IMR-90 (cell line): ENCODE measurements around the gene ARRDC2. TPM values are rescaled to one million over a fixed set of nuclear protein-coding genes. Genes with fewer than 3 reads are reported as not detected.

Experiments
- ATAC-seq: fragments of 200-7000 bp; cut with Tn5 transposase; 2 replicates; pipeline ENCODE4 v1.9.1; 2020; ENCODE audit warnings: low read depth, mild to moderate bottlenecking, moderate library complexity
- BruUV-seq: library from RNA; stranded (reverse); fragments of 400-500 nt; replicated peaks from 2 replicates; lab custom pipeline; 2021; lab: Mats Ljungman, UMichigan
- CTCF ChIA-PET: fragments of 300-600 bp; formaldehyde crosslinking; extraction: SDS; loops from one replicate; lab custom pipeline; 2021; ENCODE audit warnings: antibody characterized with exemption; lab: Yijun Ruan, JAX
- POLR2A ChIA-PET: fragments of 300-600 bp; sonication (Branson Sonifier 250); formaldehyde crosslinking; loops from one replicate; lab custom pipeline; 2022; ENCODE audit warnings: antibody characterized with exemption; ENCODE audit not compliant: unreplicated experiment; lab: Charles Lee
- DNase-seq: peaks from one replicate; pipeline ENCODE4 v3.0.0; 2013
- H2AFZ ChIP-seq: replicated peaks from 2 replicates; pipeline ENCODE3; 2013; ENCODE audit warnings: low read length, mild to moderate bottlenecking; ENCODE audit not compliant: poor library complexity
- H2AK5ac ChIP-seq: 2 replicates; pipeline ENCODE4 v1.6.1; 2013; ENCODE audit warnings: low read depth, low read length, inconsistent platforms
- H2AK9ac ChIP-seq: replicated peaks from 2 replicates; pipeline ENCODE3; 2013; ENCODE audit warnings: mild to moderate bottlenecking, low read depth, low read length, moderate library complexity; ENCODE audit not compliant: poor library complexity
- H2BK120ac ChIP-seq: 2 replicates; pipeline ENCODE4 v1.6.1; 2013; ENCODE audit warnings: low read depth, low read length, inconsistent platforms
- H2BK15ac ChIP-seq: 3 replicates; pipeline ENCODE4 v1.6.1; 2013; ENCODE audit warnings: low read depth, low read length, inconsistent platforms
- H2BK20ac ChIP-seq: 2 replicates; pipeline ENCODE4 v1.6.1; 2013; ENCODE audit warnings: low read depth, mild to moderate bottlenecking, inconsistent platforms, low read length, moderate library complexity
- H2BK5ac ChIP-seq: 2 replicates; pipeline ENCODE4 v1.6.1; 2013; ENCODE audit warnings: mild to moderate bottlenecking, low read depth, low read length, inconsistent platforms; ENCODE audit not compliant: poor library complexity, severe bottlenecking
- H3K14ac ChIP-seq: replicated peaks from 2 replicates; pipeline ENCODE4 v1.6.1; 2013; ENCODE audit warnings: low read depth, low read length, inconsistent platforms
- H3K18ac ChIP-seq: 2 replicates; pipeline ENCODE4 v1.6.1; 2013; ENCODE audit warnings: low read depth, low read length, control low read depth
- H3K23ac ChIP-seq: 2 replicates; pipeline ENCODE4 v1.6.1; 2013; ENCODE audit warnings: low read depth, low read length, inconsistent platforms
- H3K27ac ChIP-seq: 2 replicates; pipeline ENCODE4 v1.5.1; 2013; ENCODE audit warnings: mild to moderate bottlenecking, control low read depth, low read length; ENCODE audit not compliant: insufficient read depth
- H3K27me3 ChIP-seq: 2 replicates; pipeline ENCODE4 v1.6.1; 2013; ENCODE audit warnings: low read length; ENCODE audit not compliant: control insufficient read depth, insufficient read depth
- H3K36me3 ChIP-seq: 2 replicates; pipeline ENCODE4 v1.6.1; 2013; ENCODE audit warnings: low read length, mixed read lengths; ENCODE audit not compliant: control insufficient read depth, insufficient read depth
- H3K4ac ChIP-seq: 2 replicates; pipeline ENCODE4 v1.6.1; 2013; ENCODE audit warnings: low read depth, low read length, inconsistent platforms
- H3K4me1 ChIP-seq: 2 replicates; pipeline ENCODE4 v1.6.1; 2013; ENCODE audit warnings: low read length, mixed read lengths; ENCODE audit not compliant: control insufficient read depth, insufficient read depth
- H3K4me2 ChIP-seq: 2 replicates; pipeline ENCODE4 v1.6.1; 2013; ENCODE audit warnings: low read depth, mild to moderate bottlenecking, control low read depth, low read length, moderate library complexity
- H3K4me3 ChIP-seq: 2 replicates; pipeline ENCODE4 v1.5.1; 2013; ENCODE audit warnings: low read depth, mild to moderate bottlenecking, control low read depth, low read length, moderate library complexity; ENCODE audit not compliant: insufficient read depth
- H3K56ac ChIP-seq: 2 replicates; pipeline ENCODE4 v1.6.1; 2013; ENCODE audit warnings: low read length, inconsistent platforms; ENCODE audit not compliant: insufficient read depth; ENCODE audit errors: extremely low read depth
- H3K79me1 ChIP-seq, 2 experiments: 2 replicates each; pipeline ENCODE4 v1.6.1; 2013; ENCODE audit warnings: low read length in 2 of 2, inconsistent platforms in 1 of 2, low read depth in 1 of 2
- H3K9ac ChIP-seq: 2 replicates; pipeline ENCODE4 v1.6.1; 2013; ENCODE audit warnings: low read depth, low read length, control low read depth
- H3K9me1 ChIP-seq: 2 replicates; pipeline ENCODE4 v1.6.1; 2013; ENCODE audit warnings: low read length, inconsistent platforms; ENCODE audit not compliant: insufficient read depth
- H3K9me3 ChIP-seq: 2 replicates; pipeline ENCODE4 v1.6.1; 2013; ENCODE audit warnings: low read length; ENCODE audit not compliant: control insufficient read depth, insufficient read depth
- H4K20me1 ChIP-seq: 2 replicates; pipeline ENCODE4 v1.6.1; 2013; ENCODE audit warnings: low read length, inconsistent platforms; ENCODE audit not compliant: insufficient read depth
- H4K5ac ChIP-seq: 2 replicates; pipeline ENCODE4 v1.6.1; 2013; ENCODE audit warnings: mild to moderate bottlenecking, low read depth, low read length, control low read depth
- H4K8ac ChIP-seq, 2 experiments: 2 replicates each; pipeline ENCODE4 v1.6.1; 2013; ENCODE audit warnings: low read depth in 2 of 2, low read length in 2 of 2, control low read depth in 1 of 2, inconsistent platforms in 1 of 2
- H4K91ac ChIP-seq: 2 replicates; pipeline ENCODE4 v1.6.1; 2013; ENCODE audit warnings: low read depth, low read length, inconsistent platforms; ENCODE audit not compliant: insufficient read depth
- CHD1 ChIP-seq: IDR thresholded peaks from 2 replicates; pipeline ENCODE4 v1.6.1; 2012; ENCODE audit warnings: low read depth, low read length, improper control_type of control experiment
- CTCF ChIP-seq: conservative IDR thresholded peaks from 2 replicates; pipeline ENCODE4 v1.5.1; 2012; ENCODE audit warnings: mild to moderate bottlenecking, low read depth, low read length, improper control_type of control experiment
- MXI1 ChIP-seq: IDR thresholded peaks from 2 replicates; pipeline ENCODE4 v1.6.1; 2012; ENCODE audit warnings: low read depth, mild to moderate bottlenecking, low read length, moderate library complexity, borderline replicate concordance
- NFE2L2 ChIP-seq: fragments of 150-350 bp; IDR thresholded peaks from 2 replicates; pipeline ENCODE4 v1.6.1; 2016; ENCODE audit warnings: low read depth, mild to moderate bottlenecking, low read length
- POLR2A ChIP-seq: IDR thresholded peaks from 2 replicates; pipeline ENCODE4 v1.6.1; 2012; ENCODE audit warnings: mild to moderate bottlenecking, low read depth, low read length
- USF2 ChIP-seq: fragments of 150-350 bp; IDR thresholded peaks from 2 replicates; pipeline ENCODE4 v1.6.1; 2017; ENCODE audit warnings: mild to moderate bottlenecking, antibody characterized with exemption, low read length, low read depth
- WGBS, 2 experiments: methylation state at CpG; one replicate each; pipeline versions ENCODE4 v1.1.5 to v1.1.7; 2013; ENCODE audit warnings: missing lambda C conversion rate in 2 of 2; ENCODE audit not compliant: insufficient read length in 1 of 2; ENCODE audit errors: extremely low coverage in 2 of 2; 5-methylcytosine and 5-hydroxymethylcytosine counted together
- dilution Hi-C: fragments of 300-500 bp; cut with HindIII; formaldehyde crosslinking; loops from one replicate; pipeline ENCODE4 v1.14.3; 2018; ENCODE audit warnings: low sequenced_read_pairs; ENCODE audit not compliant: unreplicated experiment
- in situ Hi-C: fragments of 300-500 bp; cut with MboI; formaldehyde crosslinking; loops from 3 replicates; pipeline ENCODE4 v1.14.3; 2019; ENCODE audit warnings: low sequenced_read_pairs, inconsistent platforms, mixed read lengths
- intact Hi-C: fragments of 100-400 bp; cut with micrococcal nuclease; formaldehyde crosslinking; loops from 2 replicates; pipeline ENCODE4 v1.10.0; 2022
- polyA plus RNA-seq, 3 experiments: library from polyadenylated mRNA; depleted of rRNA; stranded (reverse); fragments of >200 nt; gene quantifications; 2 replicates each; pipeline ENCODE4 v1.2.3, GENCODE V29; 2012; ENCODE audit warnings: low replicate concordance in 1 of 3
- total RNA-seq: library from RNA; depleted of rRNA; stranded (reverse); fragments of >200 nt; gene quantifications from 2 replicates; pipeline ENCODE4 v1.2.3, GENCODE V29; 2012

The ARRDC2 gene
- total and polyA plus RNA-seq, 2 of the 4 experiments (the other 2 are of a cell fraction): 1.4 to 4.9 TPM

- H2BK5ac ChIP-seq: no peak overlapping the region
- H4K91ac ChIP-seq: no peak overlapping the region
- no CpG with 5 or more reads among the region's 1 CpG for WGBS, 2 experiments
- H2AFZ ChIP-seq: no peak overlapping the region
- no peak overlapping the region for H3K4ac ChIP-seq
- BruUV-seq: no TSS peak
- H2BK120ac ChIP-seq: no peak overlapping the region
- H3K4me2 ChIP-seq: no peak overlapping the region
- H3K79me1 ChIP-seq: no peaks in the 10 kb centered on the region
- H4K20me1 ChIP-seq: no peaks in the 10 kb centered on the region
- no peaks in the 10 kb centered on the region for H3K9me1 ChIP-seq
- TF ChIP-seq MXI1 (no peak), POLR2A (no peak), CHD1 (no peak), CTCF (no peak), USF2 (no peak), NFE2L2 (no peak)
- in situ Hi-C loops (no loop called here), intact Hi-C loops (no loop called here), dilution Hi-C loops (no loop called here)
- ChIA-PET CTCF (no interaction called here), POLR2A (no interaction called here)
- H3K56ac ChIP-seq: no peak overlapping the region
- ATAC-seq (no peak), DNase-seq (no peak)
- no peak overlapping the region for H2AK5ac ChIP-seq
- H2AK9ac ChIP-seq: no peak overlapping the region
- no peak overlapping the region for H4K5ac ChIP-seq
- H3K9me3 ChIP-seq: no peaks in the 10 kb centered on the region
- H2BK15ac ChIP-seq: no peak overlapping the region
- no peak overlapping the region for H3K27ac ChIP-seq
- peaks cover 41% of the 10 kb centered on the region for H3K27me3 ChIP-seq
- H3K4me1 ChIP-seq: no peaks in the 10 kb centered on the region
- H3K23ac ChIP-seq: no peak overlapping the region
- H3K18ac ChIP-seq: no peak overlapping the region
- H3K9ac ChIP-seq: no peak overlapping the region
- no peak overlapping the region for H3K14ac ChIP-seq
- no peak overlapping the region for H4K8ac ChIP-seq
- H3K36me3 ChIP-seq: no peaks in the 10 kb centered on the region
- H2BK20ac ChIP-seq: no peak overlapping the region
- H3K4me3 ChIP-seq: no peak overlapping the region
Measured at GRCh38 chr19:17972230-17972629, 35.7 kb upstream of the ARRDC2 start.
